GM21515 (cell line): ENCODE results near the gene ZNF837.
"Not testable (repeated sequence)": the region's sequence is repeated elsewhere in the genome, so short reads cannot be mapped to it uniquely, and the experiment has no call there.

Source experiments
- ATAC-seq: cut with Tn5 transposase; IDR thresholded peaks from one replicate; pipeline ENCODE4 v1.9.1; 2021; ENCODE audit not compliant: unreplicated experiment

Gene ZNF837

DNA sequence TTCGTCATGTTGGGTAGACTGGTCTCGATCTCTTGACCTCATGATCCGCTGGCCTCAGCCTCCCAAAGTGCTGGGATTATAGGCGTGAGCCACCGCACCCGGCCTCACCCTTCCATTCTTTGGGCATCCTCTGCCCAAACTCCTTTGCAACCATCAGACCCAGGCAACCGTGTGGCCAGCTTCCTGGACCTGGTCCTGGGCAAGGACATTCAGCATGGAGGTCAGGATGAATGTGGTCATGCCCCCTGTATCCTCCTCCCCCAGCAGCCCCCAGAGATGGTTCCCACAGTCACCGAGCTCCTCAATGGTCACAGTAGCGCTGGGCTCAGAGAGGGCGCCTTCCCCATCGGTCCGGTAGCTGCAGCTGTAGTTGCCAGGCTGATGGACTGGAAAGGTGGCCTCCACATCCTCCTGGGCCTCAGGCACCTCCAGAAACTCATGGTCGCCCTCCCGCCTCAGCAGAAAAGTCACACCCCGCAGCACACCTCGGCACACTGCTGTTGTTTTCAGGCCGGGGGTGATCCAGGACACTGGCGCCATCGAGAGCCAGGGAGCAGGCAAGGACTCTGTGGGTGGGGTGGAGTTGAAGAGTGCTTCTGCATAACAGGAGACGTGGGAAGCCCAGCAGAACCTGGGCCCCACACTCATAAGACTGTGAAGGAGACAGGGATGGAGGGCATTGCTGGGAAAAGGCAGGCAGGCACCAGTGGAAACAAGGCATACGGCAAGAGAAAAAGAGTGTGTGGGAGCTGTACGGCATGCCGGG is 28.7 kb downstream of the ZNF837 start:
- no peak for ATAC-seq

- ATAC-seq: no peak
These were observed 29.3 kb downstream of the ZNF837 start for GRCh38 chr19:58351558-58351878.

GRCh38 chr19:58350871-58351557 is 29.8 kb downstream of the ZNF837 start:
- ATAC-seq: no peak

DNA sequence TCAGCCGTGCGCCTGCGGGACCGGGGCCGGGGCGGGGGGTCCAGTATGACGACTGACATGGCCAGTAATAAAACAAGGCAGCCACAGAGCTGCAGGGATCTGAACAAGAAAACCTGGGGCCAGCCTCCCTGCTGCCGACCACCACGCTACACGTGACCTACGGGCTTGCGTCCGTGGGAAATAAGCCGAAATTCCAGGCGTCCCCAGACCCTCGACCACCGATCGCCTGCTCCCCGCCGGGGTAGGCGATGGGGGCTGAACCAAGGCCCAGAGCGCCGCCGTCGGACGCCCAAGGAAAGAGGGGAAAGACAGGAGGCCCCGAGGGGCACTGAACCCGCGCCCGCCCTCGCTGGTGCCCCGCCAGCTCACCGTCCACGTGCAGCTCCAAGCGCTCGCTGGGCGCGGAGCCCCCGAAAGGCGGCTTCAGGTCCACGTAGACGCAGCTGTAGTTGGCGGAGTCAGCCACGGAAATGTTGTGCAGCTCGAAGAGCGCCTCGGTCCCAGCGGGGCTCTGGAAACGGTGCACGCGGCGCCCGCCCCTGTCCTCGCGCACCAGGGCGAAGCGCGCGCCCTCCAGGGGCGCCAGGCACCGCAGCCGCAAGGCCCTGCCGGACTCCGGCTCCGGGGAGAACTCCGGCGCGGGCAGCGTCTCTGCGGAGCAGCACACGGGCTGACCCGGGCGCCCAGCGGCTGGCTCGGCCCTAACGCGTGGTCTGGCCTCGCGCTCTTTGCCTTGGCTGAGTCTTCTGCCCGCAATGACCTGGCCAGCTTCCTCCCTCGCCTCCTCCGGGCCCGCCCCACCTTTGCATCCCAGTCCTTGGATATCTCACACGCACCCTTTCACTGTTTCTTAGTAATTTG is 30.6 kb downstream of the ZNF837 start:
- no peak for ATAC-seq

DNA sequence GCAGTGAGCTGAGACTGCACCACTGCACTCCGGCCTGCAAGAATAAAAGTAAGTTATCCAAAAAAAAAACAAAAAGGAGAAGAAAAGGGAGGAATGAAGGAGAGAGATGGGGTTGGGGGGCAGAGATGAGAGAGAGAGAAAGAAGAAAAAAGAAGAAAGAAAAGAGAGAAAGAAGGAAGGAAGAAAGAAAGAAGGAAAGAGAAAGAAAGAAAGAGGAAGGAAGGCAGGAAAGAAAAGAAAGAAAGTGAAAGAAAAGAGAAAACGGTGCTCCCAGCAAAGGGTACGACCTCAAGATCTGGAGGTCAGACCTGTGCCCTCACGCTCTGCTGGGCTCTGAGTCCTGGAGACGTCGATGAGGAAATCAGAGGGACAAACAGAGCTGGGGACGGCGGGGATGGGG is 31.2 kb downstream of the ZNF837 start:
- ATAC-seq: no peak

- not testable (repeated sequence) for ATAC-seq
These were observed 32.8 kb downstream of the ZNF837 start for GRCh38 chr19:58348080-58348479.

DNA sequence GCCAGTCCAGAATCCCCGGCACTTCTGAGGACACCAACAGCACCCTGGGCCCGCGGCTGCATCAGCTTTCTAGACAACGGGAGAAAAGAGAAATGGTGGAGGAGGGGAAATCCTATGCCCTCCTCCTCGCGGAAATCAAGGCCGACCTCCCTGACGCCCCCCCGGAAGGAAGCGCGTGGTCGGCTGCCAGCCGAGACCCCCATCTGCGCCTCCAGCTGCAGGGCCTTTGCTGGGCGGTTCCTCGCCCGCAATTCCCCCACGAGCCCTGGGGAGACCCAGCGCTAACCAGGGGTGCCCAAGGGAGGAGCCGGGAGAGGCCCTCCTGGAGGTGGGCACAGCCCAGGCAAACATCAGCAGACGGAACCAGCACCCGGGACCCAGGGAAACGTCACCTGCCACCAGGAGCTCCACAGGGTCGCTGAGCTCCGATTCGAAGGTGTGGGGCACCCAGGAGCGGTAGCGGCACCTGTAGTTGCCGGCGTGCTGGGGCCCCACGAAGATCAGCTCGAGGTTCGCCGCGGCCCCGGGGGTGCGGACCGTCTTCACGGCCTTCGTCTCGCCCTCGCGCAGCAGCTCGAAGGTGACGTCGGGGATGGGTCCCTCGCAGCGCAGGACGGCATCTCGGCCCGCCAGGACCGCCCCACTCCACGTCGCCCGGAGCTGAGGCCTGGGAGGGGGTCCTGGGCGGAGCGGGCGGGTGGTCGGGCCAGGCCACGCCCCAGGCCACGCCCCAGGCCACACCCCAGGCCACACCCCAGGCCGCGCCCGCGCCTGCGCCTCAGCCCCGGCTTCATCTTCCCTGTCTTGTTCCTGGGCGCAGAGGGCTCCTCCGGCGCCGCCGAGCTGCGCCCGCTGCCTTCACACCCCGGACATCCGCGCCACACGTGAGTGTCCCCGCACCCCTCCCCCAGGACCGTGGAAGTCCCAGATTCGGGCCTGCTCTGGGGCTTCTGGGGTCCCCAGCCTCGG is 33.6 kb downstream of the ZNF837 start:
- peak; percentile 75 for ATAC-seq

DNA sequence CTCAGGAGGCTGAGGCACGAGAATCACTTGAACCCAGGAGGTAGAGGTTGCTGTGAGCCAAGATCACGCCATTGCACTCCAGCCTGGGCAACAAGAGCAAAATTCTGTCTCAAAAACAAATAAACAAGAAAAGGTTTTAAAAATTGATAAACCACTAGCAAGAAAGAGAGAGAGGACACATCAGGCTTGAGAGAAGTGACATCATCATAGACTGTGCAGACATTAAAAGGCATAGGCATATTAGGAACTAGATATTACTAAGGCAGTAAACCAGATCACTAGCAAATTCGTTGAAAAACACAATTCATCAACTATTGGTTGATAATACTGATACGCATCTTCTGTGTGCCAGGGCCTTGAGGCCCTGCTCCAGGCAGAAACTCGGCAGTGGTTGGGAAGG is 35.3 kb downstream of the ZNF837 start:
- ATAC-seq: no peak

DNA sequence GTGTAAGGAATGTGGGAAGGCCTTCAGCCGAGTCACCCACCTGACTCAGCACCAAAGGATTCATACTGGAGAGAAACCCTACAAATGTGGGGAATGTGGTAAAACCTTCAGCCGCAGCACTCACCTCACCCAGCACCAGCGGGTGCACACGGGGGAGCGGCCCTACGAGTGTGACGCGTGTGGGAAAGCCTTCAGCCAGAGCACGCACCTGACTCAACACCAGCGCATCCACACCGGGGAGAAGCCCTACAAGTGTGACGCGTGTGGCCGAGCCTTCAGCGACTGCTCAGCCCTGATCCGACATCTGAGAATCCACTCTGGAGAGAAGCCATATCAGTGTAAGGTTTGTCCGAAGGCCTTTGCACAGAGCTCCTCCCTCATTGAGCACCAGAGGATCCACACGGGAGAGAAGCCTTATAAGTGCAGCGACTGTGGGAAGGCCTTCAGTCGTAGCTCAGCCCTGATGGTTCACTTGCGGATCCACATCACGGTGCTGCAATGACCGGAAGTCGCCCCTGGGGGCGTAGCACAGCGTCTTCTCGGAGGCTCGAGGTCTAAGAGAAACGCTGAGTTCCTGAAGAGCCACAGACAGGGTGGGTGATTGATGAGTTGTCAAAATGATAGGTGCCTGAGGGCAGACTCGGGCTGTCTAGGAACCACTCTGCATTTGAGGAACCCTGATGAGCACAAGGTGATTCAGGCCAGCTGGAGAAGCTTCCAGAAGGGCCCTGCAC is 41.8 kb downstream of the ZNF837 start:
- no peak for ATAC-seq

- no peak for ATAC-seq
These were observed 42.5 kb downstream of the ZNF837 start for GRCh38 chr19:58338336-58338735.

DNA sequence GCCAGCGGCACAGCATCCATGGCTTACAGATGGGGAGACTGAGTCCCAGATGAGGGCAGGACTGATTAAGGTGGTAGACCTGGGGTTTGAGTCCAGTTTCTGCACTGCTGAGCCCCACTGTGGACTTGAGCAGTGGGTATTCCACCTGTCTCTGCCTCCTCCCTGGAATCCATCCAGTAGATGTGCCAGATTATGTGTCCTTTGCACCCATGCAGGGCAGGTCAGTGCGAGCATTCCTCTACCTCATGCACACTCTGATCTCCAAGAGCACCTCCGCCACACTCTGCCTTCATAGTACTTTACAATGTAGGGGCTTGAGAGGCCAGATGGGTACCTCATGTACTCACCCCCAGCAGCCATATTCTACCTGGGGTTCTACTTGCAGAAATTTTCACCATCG is 44.0 kb downstream of the ZNF837 start:
- ATAC-seq: no peak

DNA sequence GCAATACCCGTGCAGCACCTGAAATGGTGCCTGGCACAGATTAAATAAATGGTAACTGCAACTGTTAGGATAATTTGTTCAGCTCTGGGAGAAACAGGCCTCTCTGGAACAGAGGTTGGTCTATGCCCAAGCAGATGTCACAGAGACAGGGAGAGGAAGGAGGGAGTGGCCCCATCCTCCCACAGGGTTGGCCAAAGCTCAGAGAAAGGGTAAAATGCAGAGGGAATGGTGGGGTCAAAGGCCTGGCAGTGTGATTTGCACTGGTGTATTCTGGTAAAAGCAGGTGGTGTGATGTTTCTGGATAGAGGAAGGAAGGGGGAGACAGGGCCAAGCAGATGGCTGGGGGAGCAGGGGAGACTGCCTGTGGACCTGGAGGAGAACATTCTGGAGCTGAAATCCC is 44.6 kb downstream of the ZNF837 start:
- no peak for ATAC-seq

DNA sequence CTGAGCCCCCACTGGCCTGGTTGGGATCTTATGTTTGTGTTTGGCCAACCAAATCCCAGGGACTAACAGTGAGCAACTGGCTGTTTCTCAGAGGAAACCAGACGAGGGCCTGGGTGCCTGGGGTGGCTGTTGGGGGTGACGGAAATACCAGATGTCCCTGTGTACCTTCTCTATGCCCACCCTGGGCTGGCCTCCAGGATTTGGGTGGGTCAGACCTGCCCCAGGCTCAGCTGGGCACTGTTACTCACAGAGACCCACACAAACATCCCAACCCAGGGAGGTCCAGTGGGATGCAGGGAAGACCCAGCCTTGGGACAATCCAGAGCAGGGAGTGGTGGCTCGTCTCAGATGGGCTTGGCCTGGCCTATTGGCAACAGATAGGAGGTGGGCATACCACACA is 45.2 kb downstream of the ZNF837 start:
- ATAC-seq: no peak

DNA sequence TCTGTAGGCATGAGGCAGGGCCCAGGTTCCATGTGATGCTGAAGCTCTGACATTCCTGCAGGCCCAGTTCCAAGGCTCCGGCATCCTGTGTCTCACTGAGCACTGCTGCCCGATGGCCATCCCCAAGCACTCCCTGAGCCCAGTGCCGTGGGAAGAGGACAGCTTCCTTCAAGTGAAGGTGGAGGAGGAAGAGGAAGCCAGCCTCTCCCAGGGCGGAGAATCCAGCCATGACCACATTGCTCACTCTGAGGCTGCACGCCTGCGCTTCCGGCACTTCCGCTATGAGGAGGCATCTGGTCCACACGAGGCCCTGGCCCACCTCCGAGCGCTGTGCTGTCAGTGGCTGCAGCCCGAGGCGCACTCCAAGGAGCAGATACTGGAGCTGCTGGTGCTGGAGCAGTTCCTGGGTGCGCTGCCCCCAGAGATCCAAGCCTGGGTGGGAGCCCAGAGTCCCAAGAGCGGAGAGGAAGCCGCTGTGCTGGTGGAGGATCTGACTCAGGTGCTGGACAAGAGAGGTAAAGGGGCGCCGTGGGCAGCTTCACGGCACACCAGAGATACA is 46.1 kb downstream of the ZNF837 start:
- ATAC-seq: no peak

DNA sequence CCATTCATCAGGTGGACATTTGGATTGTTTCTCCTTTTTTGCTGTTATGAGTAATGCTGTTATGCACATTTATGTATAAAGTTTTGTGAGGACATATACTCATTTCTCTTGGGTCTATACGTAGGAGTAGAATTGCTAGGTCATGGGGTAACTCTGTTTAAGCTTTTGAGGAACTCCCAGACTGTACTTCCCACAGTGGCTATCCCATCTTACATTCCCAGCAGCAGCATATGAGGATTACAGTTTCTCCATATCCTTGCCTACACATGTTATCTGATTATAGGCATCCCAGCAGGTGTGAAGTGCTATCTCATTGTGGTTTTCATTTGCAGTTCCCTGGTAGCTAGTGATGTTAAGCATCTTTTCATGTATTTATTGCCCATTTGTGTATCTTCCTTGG is 48.1 kb downstream of the ZNF837 start:
- ATAC-seq: no peak

DNA sequence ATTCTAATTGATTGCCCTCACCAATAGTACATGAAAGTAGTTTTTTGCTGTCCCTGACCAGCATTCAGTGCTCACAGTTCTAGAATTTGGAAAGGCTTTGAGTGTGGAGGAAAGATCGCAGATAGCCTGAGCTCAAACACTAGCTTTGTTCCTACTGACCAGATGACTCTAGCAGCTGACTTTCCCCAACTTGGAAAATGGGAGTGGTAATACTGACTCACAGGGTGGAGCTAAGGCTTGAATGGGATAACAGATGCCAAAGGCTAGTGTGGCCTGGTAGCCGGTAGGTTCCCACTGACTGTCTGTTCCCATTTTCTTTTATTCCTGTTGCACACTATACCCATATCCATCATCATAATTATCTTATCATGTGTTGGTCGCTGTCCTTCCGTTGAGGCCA is 50.4 kb downstream of the ZNF837 start:
- no peak for ATAC-seq

- no peak for ATAC-seq
These were observed 51.8 kb downstream of the ZNF837 start for GRCh38 chr19:58328999-58329398.

DNA sequence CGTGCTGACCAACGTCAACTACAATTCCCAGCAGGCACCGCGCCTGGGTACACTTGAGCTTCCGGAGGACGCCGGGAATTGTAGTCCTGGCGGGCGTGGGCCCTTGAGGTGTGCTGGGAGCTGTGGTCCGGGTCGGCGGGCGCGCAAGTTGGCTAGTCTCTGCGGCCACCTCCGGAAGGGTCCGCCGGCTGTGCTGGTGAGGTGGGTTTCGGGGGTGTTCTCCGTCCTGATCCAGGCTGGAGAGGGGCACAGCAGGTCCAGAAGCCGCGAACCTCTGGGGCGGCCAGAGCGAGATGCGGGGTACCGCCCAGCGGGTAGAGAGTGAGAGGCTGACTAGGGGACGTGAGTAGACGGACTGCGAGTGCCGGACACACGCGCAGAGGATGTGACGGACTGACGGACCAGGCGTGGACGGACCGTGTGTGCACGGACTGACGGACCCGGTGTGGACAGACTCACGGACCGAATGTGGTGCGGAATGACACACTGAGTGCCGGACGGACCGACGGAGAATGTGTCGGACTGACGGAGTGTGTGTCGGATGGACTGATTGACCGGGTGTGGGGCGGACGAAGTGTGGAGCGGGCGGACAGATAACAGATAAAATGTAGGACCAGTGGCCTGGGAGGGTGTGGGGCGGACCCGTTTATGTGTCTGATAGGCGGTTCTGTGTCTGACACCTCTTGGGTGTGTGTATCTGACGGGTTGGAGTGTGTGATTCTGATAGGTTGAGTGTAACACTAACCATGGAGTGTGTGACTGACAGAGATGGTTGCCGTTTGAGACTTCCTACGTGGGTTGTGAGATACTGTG is 53.7 kb downstream of the ZNF837 start, which contains the start of gene ZSCAN22:
Gene ZSCAN22 (plus strand): TSS at position 81 of the 813 bp plus-strand sequence. CDS start 7,809 bp downstream, outside the sequence.
- ATAC-seq: peak; percentile 83

- ATAC-seq: no peak
These were observed 54.3 kb downstream of the ZNF837 start for GRCh38 chr19:58326501-58326913.
